Hepatocyte (in vitro differentiated cells): ENCODE results near the gene CAPZB.

Experiments
- EZH2 ChIP-seq: fragments of 200-600 bp; sonication (generic); IDR thresholded peaks from 2 replicates; pipeline ENCODE4 v1.6.1; 2016; ENCODE audit warnings: antibody characterized with exemption, mild to moderate bottlenecking, borderline replicate concordance
- EZH2phosphoT487 ChIP-seq: fragments of 200-600 bp; sonication (generic); IDR thresholded peaks from one replicate; pipeline ENCODE4 v1.6.1; 2018; ENCODE audit warnings: antibody characterized with exemption, mild to moderate bottlenecking, low read depth, moderate library complexity; ENCODE audit not compliant: unreplicated experiment, severe bottlenecking
- TF ChIP-seq, protein P1 (sequence below): fragments of 200-600 bp; sonication (generic); IDR thresholded peaks from 2 replicates; pipeline ENCODE4 v1.5.1; 2016; ENCODE audit warnings: antibody characterized with exemption, mild to moderate bottlenecking; ENCODE audit not compliant: poor library complexity

DNA sequence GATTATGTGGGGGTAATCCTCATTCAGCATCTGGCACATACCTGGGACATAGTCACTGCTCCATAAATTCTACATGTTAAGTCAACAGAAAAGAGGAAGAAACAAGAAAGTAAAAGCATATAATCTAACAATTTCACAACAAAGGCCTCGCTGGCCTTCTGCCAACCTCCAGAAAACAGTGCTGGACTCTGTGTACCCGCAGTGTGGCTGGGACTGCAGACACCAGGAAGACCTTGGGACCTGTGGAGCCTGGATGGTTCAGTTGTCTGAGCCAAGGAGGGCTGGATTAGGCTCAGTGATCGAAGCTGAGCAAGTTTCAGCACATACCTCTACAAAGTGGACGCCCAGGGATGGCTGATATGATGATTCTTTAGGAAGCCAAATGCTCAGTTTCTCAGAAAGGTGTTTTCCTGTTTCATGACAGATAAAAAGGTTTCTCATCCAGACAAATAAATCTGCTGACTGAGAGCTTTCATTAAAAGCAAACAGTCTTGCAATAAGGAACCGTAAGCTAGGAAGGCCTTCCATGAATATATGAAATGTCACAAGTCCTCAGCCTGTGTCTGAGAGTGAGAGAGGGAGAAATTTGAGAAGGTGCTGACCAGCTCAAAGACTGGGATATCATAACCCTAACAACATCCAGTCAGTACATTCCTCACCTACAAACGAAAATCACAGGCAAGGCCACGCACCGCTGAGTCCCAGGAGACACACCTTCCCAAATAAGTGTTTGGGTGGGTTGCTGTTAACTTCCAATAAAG is 48.4 kb downstream of the CAPZB start:
- TF ChIP-seq, protein P1, sequence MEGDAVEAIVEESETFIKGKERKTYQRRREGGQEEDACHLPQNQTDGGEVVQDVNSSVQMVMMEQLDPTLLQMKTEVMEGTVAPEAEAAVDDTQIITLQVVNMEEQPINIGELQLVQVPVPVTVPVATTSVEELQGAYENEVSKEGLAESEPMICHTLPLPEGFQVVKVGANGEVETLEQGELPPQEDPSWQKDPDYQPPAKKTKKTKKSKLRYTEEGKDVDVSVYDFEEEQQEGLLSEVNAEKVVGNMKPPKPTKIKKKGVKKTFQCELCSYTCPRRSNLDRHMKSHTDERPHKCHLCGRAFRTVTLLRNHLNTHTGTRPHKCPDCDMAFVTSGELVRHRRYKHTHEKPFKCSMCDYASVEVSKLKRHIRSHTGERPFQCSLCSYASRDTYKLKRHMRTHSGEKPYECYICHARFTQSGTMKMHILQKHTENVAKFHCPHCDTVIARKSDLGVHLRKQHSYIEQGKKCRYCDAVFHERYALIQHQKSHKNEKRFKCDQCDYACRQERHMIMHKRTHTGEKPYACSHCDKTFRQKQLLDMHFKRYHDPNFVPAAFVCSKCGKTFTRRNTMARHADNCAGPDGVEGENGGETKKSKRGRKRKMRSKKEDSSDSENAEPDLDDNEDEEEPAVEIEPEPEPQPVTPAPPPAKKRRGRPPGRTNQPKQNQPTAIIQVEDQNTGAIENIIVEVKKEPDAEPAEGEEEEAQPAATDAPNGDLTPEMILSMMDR: no peak
- no peak for TF ChIP-seq EZH2phosphoT487
- no peak for TF ChIP-seq EZH2
